ENCODE data around the gene PLEKHB2. TPM values are rescaled to one million over a fixed set of nuclear protein-coding genes. Genes with fewer than 3 reads are reported as not detected.

Gene PLEKHB2
- total RNA-seq, 1 experiment from 2014 or later = 139 TPM

GRCh38 chr2:131058214-131058843, 46.8 kb upstream of the PLEKHB2 start:
- ChIA-PET CTCF (no interaction called here), POLR2A (no interaction called here)
- no peak for DNase-seq
- Mint-ChIP-seq H3K36me3 (ENCODE audit: insufficient read depth, unreplicated experiment) (peaks cover 88% of the 10 kb centered on the region), H3K9me3 (ENCODE audit: unreplicated experiment) (no peaks in the 10 kb centered on the region), H3K27me3 (ENCODE audit: insufficient read depth, unreplicated experiment) (no peaks in the 10 kb centered on the region), H3K4me3 (ENCODE audit: unreplicated experiment) (no peak overlapping the region), H3K27ac (ENCODE audit: unreplicated experiment) (no peak overlapping the region), H3K4me1 (ENCODE audit: low read depth, unreplicated experiment) (peaks cover 8% of the 10 kb centered on the region)
- no TSS peak for BruUV-seq (replicated peaks)
- intact Hi-C loops (cut with micrococcal nuclease; ENCODE audit: unreplicated experiment) = no loop called here
- Histone ChIP-seq H3K36me3 (ENCODE audit: control insufficient read depth, insufficient read depth, low read length) (peaks cover 4% of the 10 kb centered on the region; the same call in 1 of the 2 replicates), H3K27me3 (replicated peaks; ENCODE audit: control insufficient read depth, insufficient read depth, low read length) (no peaks in the 10 kb centered on the region), H3K4me3 (ENCODE audit: low read depth, low read length) (no peak overlapping the region), H3K4me1 (no peaks in the 10 kb centered on the region), H3K9me3 (no peaks in the 10 kb centered on the region)
- no peak for TF ChIP-seq CTCF (IDR thresholded peaks at IDR 0.05; ENCODE audit: insufficient read depth in 1 of 2, low read depth in 1 of 2, low read length in 1 of 2, severe bottlenecking in 1 of 2, unreplicated experiment in 1 of 2)

GRCh38 chr2:131058920-131059319, 46.2 kb upstream of the PLEKHB2 start:
- DNase-seq = no peak
- Histone ChIP-seq H3K4me1 (no peaks in the 10 kb centered on the region), H3K36me3 (ENCODE audit: control insufficient read depth, insufficient read depth, low read length) (peaks cover 4% of the 10 kb centered on the region; the same call in 1 of the 2 replicates), H3K27me3 (replicated peaks; ENCODE audit: control insufficient read depth, insufficient read depth, low read length) (no peaks in the 10 kb centered on the region), H3K9me3 (no peaks in the 10 kb centered on the region), H3K4me3 (ENCODE audit: low read depth, low read length) (no peak overlapping the region)
- no TSS peak for BruUV-seq (replicated peaks)
- Mint-ChIP-seq H3K4me3 (ENCODE audit: unreplicated experiment) (no peak overlapping the region), H3K9me3 (ENCODE audit: unreplicated experiment) (no peaks in the 10 kb centered on the region), H3K36me3 (ENCODE audit: insufficient read depth, unreplicated experiment) (peaks cover 88% of the 10 kb centered on the region), H3K27ac (ENCODE audit: unreplicated experiment) (no peak overlapping the region), H3K4me1 (ENCODE audit: low read depth, unreplicated experiment) (peaks cover 8% of the 10 kb centered on the region), H3K27me3 (ENCODE audit: insufficient read depth, unreplicated experiment) (no peaks in the 10 kb centered on the region)
- POLR2A ChIA-PET = no interaction called here
- no peak for TF ChIP-seq CTCF (IDR thresholded peaks at IDR 0.05; ENCODE audit: insufficient read depth in 1 of 2, low read depth in 1 of 2, low read length in 1 of 2, severe bottlenecking in 1 of 2, unreplicated experiment in 1 of 2)
- CTCF ChIA-PET = no interaction called here
- intact Hi-C loops (cut with micrococcal nuclease; ENCODE audit: unreplicated experiment) = no loop called here

GRCh38 chr2:131063501-131064283, 41.4 kb upstream of the PLEKHB2 start:
- DNase-seq = no peak
- H3K4me1 ChIP-seq = no peaks in the 10 kb centered on the region
- peaks cover 6% of the 10 kb centered on the region for H3K36me3 ChIP-seq (ENCODE audit: control insufficient read depth, insufficient read depth, low read length)
- Mint-ChIP-seq H3K4me3 (ENCODE audit: unreplicated experiment) (no peak overlapping the region), H3K4me1 (ENCODE audit: low read depth, unreplicated experiment) (peaks cover 7% of the 10 kb centered on the region), H3K36me3 (ENCODE audit: insufficient read depth, unreplicated experiment) (peaks cover 81% of the 10 kb centered on the region), H3K27ac (ENCODE audit: unreplicated experiment) (no peak overlapping the region), H3K27me3 (ENCODE audit: insufficient read depth, unreplicated experiment) (no peaks in the 10 kb centered on the region), H3K9me3 (ENCODE audit: unreplicated experiment) (no peaks in the 10 kb centered on the region)
- H3K27me3 ChIP-seq (replicated peaks; ENCODE audit: control insufficient read depth, insufficient read depth, low read length) = no peaks in the 10 kb centered on the region
- intact Hi-C loops (cut with micrococcal nuclease; ENCODE audit: unreplicated experiment) = no loop called here
- ChIA-PET CTCF (no interaction called here), POLR2A (no interaction called here)
- H3K9me3 ChIP-seq = no peaks in the 10 kb centered on the region
- H3K4me3 ChIP-seq (ENCODE audit: low read depth, low read length) = no peak overlapping the region
- TF ChIP-seq CTCF (IDR thresholded peaks at IDR 0.05; ENCODE audit: insufficient read depth in 1 of 2, low read depth in 1 of 2, low read length in 1 of 2, severe bottlenecking in 1 of 2, unreplicated experiment in 1 of 2) = no peak
- BruUV-seq (replicated peaks) = no TSS peak
